ENCODE measurements around the gene AJAP1. TPM values are rescaled to one million over a fixed set of nuclear protein-coding genes. Genes with fewer than 3 reads are reported as not detected.

Gene AJAP1
- total RNA-seq, 1 donor from 2014 or later = 6.9 TPM

DNA sequence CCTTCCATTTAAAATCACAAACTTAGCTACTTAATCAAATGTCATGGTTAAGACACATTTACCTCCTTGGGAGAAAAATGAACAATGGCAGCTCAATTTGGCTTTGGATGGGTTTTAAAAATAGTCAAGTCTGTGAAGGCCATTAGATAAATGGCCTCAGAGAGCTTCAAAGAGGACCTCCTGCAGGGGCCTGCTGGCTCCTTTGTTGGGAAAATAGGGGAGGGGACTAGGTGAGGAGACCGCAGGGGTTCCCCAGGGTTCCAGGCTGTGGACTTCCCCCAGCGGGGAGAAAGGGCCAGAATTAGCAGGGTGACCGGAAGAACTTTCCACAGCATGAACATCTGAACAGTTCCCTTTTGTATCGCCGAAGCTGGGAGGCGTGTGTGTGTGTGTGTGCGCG lies 3.4 kb upstream of the AJAP1 start:
- no peak for DNase-seq (ENCODE audit: low spot score in 2 of 2)
- TF ChIP-seq, protein P1, sequence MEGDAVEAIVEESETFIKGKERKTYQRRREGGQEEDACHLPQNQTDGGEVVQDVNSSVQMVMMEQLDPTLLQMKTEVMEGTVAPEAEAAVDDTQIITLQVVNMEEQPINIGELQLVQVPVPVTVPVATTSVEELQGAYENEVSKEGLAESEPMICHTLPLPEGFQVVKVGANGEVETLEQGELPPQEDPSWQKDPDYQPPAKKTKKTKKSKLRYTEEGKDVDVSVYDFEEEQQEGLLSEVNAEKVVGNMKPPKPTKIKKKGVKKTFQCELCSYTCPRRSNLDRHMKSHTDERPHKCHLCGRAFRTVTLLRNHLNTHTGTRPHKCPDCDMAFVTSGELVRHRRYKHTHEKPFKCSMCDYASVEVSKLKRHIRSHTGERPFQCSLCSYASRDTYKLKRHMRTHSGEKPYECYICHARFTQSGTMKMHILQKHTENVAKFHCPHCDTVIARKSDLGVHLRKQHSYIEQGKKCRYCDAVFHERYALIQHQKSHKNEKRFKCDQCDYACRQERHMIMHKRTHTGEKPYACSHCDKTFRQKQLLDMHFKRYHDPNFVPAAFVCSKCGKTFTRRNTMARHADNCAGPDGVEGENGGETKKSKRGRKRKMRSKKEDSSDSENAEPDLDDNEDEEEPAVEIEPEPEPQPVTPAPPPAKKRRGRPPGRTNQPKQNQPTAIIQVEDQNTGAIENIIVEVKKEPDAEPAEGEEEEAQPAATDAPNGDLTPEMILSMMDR (IDR thresholded peaks at IDR 0.05) = no peak
- Histone ChIP-seq H3K27ac (no peak overlapping the region), H3K9me3 (no peaks in the 10 kb centered on the region), H3K4me1 (no peaks in the 10 kb centered on the region), H3K27me3 (peaks cover 10% of the 10 kb centered on the region), H3K4me3 (no peak overlapping the region), H3K36me3 (no peaks in the 10 kb centered on the region)
- intact Hi-C loops (cut with DNase I) = no loop called here

DNA sequence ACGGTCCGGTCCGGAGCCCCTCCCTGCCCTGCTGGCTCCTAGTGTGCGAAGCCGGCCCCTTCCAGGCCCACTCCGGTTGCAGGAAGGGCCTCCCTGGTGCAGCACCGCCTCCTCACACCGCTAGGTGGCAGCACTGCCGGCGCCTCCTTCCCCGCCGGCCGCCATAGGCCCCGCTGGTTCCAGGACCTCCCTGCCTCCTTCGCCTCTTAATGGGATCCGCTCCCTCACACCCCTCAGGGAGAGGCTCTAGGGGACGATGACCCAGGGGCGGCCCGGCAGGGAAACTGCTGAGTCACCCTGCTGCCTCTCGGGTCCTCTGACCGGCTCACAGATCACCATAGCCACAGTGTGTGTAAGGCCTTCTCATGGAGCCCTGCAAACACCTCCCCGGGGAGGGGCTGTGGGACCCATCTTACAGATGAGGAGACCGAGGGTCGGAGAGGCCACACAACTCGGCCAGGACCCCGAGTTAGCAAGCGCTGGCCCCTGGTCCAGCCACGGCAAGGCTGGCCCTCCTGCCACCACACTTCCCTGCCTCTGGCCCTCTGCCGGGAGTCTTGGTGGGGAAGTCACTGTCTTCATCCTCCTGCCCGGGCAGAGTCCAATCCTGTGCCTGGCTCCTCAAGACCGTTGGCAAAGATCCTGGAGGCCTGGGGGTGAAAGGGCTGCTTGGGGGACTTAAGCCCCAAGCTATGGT lies 1.6 kb upstream of the AJAP1 start:
- intact Hi-C loops (cut with DNase I) = no loop called here
- TF ChIP-seq, protein P1 (IDR thresholded peaks at IDR 0.05) = peak; percentile 46 to 86 (median 79)
- Histone ChIP-seq H3K4me3 (no peak overlapping the region), H3K4me1 (no peaks in the 10 kb centered on the region), H3K27me3 (peaks cover 10% of the 10 kb centered on the region), H3K27ac (no peak overlapping the region), H3K9me3 (no peaks in the 10 kb centered on the region), H3K36me3 (no peaks in the 10 kb centered on the region)
- DNase-seq (ENCODE audit: low spot score in 2 of 2) = no peak

DNA sequence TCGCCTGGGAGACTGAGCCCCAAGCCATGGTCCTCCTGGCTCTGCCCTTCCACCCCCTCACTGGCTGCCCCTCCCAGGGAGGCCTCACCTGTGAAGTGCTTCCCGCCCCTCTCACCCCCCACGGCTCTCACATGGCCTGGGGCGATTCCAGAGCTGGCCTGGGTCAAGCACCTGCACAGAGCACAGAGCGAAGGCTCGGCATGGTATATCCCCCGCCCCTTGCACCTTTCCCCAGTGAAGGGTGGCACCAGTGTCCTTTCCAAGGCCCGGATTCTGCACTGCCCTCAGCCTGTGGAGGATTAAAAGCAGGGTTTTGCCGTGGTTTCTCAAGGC lies 1.1 kb upstream of the AJAP1 start:
- Histone ChIP-seq H3K36me3 (no peaks in the 10 kb centered on the region), H3K4me1 (no peaks in the 10 kb centered on the region), H3K27ac (no peak overlapping the region), H3K9me3 (no peaks in the 10 kb centered on the region), H3K4me3 (no peak overlapping the region), H3K27me3 (peaks cover 10% of the 10 kb centered on the region)
- TF ChIP-seq, protein P1 (IDR thresholded peaks at IDR 0.05) = no peak
- DNase-seq (ENCODE audit: low spot score in 2 of 2) = no peak
- intact Hi-C loops (cut with DNase I) = no loop called here

DNA sequence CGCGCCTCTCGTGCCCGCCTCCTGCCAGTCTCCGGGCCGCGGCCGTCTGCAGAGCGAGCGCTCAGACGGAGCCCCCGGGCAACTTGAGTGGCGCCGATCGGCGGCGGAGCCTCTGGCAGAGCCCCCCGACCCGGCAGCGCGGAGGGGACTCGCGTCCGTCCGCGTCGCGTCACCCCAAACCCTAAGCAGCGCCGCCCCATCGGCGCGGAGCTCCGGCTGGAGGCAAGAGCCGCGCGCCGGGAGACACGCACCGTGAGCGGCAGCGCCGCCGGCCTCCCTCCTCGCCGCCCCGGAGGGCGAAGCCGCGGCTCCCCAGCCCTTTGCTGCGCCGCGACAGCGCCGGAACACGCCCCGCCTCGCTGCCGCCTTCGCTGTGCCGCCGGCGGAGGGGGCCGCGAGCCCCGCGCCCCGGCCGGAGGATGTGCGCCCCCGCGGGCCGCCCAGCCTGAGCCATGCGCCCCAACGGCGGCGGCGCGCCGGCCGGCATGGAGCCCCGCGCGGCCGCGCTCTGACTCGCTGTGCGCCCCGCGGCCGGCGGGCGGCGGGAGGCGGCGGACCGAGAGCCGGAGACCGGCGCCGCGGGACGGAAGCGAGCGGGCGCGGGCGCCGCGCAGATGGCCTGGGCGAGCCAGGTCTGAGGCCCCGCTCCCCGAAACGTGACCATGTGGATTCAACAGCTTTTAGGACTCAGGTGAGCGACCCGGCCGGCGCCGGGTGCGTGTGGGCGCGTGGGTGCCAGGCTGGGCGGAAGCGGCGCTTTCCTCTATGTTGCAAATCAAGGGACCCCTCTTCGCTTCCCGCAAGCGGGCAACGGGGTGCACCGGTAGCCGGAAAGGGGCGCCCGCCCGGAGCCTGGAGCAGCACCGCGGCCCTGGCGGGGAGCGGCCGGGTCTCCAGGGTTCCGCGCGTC lies 610 bp downstream of the AJAP1 start:
- Histone ChIP-seq H3K9me3 (no peaks in the 10 kb centered on the region), H3K4me1 (no peaks in the 10 kb centered on the region), H3K27me3 (peaks cover 10% of the 10 kb centered on the region), H3K27ac (no peak overlapping the region), H3K36me3 (no peaks in the 10 kb centered on the region), H3K4me3 (peak overlapping the region; percentile 26 to 47)
- intact Hi-C loops (cut with DNase I) = no loop called here
- TF ChIP-seq, protein P1 (IDR thresholded peaks at IDR 0.05) = no peak
- DNase-seq (ENCODE audit: low spot score in 2 of 2) = no peak

DNA sequence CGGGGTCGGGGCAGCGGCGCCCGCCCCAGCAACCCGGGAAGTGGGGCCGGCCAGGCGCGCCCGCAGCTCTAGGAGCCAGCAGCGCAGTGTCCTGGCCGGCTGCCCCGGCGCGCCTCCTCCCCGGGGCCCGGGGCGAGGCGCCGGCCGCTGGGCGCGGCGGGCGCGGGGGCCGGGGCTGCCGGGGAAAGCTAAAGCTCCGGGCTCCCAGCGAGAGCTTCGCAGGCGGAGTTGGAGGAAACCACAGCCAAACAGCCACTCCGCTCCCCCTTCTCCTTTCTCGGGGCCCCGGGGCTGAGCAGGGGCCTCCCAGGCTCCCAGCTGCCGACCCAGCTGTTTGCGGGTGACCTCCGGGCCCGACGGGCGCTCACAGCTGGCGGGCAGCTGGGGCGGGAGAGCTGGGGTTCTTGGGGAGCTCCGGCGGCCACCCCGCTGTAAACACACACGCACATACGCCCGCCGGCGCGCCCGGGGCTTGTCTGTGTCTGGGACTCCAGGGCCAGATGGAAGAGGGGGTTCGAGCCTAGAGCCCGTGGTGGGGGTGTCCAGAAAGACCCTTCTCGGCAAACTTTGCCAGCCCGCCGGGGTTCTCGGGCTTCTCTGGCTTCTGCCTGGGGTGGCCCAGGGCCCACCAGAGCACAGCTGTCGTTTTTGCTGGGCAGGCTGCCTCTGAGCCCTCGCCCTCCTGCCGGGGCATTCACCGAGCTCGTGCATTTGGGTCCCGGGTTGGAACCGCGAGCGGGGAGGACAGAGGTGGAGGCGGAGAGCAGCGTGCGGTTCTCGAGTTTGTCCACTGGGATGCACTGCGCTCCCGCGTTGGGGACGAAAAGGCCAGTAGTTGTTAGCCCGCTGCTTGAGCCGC lies 1.5 kb downstream of the AJAP1 start:
- DNase-seq (ENCODE audit: low spot score in 2 of 2) = no peak
- peaks cover 10% of the 10 kb centered on the region for H3K27me3 ChIP-seq
- H3K4me1 ChIP-seq = no peaks in the 10 kb centered on the region
- H3K36me3 ChIP-seq = no peaks in the 10 kb centered on the region
- no peaks in the 10 kb centered on the region for H3K9me3 ChIP-seq
- intact Hi-C loops (cut with DNase I) = no loop called here
- TF ChIP-seq, protein P1 (IDR thresholded peaks at IDR 0.05) = peak in 1 of 3 experiments; percentile 23
- H3K4me3 ChIP-seq = peak overlapping the region in 1 of 2 donors; percentile 39
- no peak overlapping the region for H3K27ac ChIP-seq

All from ascending aorta (tissue), 2 donors.